C1 segment of cervical spinal cord (tissue), 14 donors: Measurements from ENCODE around the gene DEDD2.
"Not testable (repeated sequence)": the region's sequence is repeated elsewhere in the genome, so short reads cannot be mapped to it uniquely, and the experiment has no call there.

Experiments used
- DNase-seq, 14 donors: peaks; one replicate each; lab custom pipeline; 2025; lab: John Stamatoyannopoulos, UW

The DEDD2 gene

GRCh38 chr19:42217520-42218437 is at the start of gene DEDD2:
TSS of gene DEDD2 (minus strand) at chr19:42217677. CDS start at chr19:42217007, 670 bp downstream.
- peak; percentile 79 to 98 (median 96) for DNase-seq

GRCh38 chr19:42266928-42267603 is 49.6 kb upstream of the DEDD2 start:
- not testable (repeated sequence) for DNase-seq

- DNase-seq = not testable (repeated sequence)
These were observed 48.6 kb upstream of the DEDD2 start for GRCh38 chr19:42266105-42266504.

GRCh38 chr19:42261763-42262162 is 44.3 kb upstream of the DEDD2 start:
- DNase-seq = no peak

- DNase-seq = not testable (repeated sequence)
These were observed 40.4 kb upstream of the DEDD2 start for GRCh38 chr19:42257842-42258241.

GRCh38 chr19:42255766-42256745 is 38.6 kb upstream of the DEDD2 start:
- DNase-seq = peak in 8 of 14 donors; percentile 12 to 72 (median 64)

- DNase-seq = peak; percentile 59 to 95 (median 87)
These were observed 37.6 kb upstream of the DEDD2 start, which contains the start of gene ERF for GRCh38 chr19:42254850-42255765. TSS of gene ERF (minus strand) at chr19:42255128. CDS start at chr19:42254999, 129 bp downstream.

- DNase-seq = peak in 12 of 14 donors; percentile 69 to 93 (median 79)
These were observed 36.8 kb upstream of the DEDD2 start for GRCh38 chr19:42254089-42254849.

- peak in 11 of 14 donors; percentile 42 to 81 (median 59) for DNase-seq
These were observed 36.0 kb upstream of the DEDD2 start for GRCh38 chr19:42253245-42254088.

- DNase-seq = peak in 12 of 14 donors; percentile 71 to 91 (median 82)
These were observed 35.1 kb upstream of the DEDD2 start for GRCh38 chr19:42252365-42253244.

- peak in 1 of 14 donors; percentile 25 for DNase-seq
These were observed 34.3 kb upstream of the DEDD2 start for GRCh38 chr19:42251572-42252358.

GRCh38 chr19:42250666-42251531 is 33.4 kb upstream of the DEDD2 start:
- DNase-seq = peak in 11 of 14 donors; percentile 22 to 82 (median 44)

GRCh38 chr19:42250183-42250665 is 32.7 kb upstream of the DEDD2 start:
- peak in 4 of 14 donors; percentile 28 to 71 (median 46) for DNase-seq

- DNase-seq = no peak
These were observed 32.3 kb upstream of the DEDD2 start for GRCh38 chr19:42249769-42250168.

- DNase-seq = no peak
These were observed 31.8 kb upstream of the DEDD2 start for GRCh38 chr19:42249149-42249750.
